ENCODE data around the gene IGSF9.

DNA sequence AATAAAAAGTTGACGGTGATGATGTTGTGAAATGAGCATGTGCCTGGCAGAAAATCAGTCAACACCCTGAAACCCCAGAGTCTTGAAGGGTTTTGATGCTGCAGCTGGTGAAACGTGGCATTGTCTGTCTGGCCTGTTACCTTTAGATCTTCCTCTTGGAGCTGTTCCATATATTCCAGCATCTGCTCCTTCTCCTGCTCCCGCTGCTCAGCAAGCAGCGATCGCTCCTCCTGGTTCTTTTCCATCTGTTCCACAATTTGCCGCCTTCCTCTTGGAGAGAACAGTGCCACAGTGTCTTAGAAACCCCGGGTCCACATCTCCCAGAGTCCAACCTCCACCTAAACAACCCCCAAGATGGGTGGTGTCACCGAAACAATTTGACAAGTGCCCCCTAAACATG is 61.1 kb downstream of the IGSF9 start:
- TF ChIP-seq EZH2 (IDR thresholded peaks at IDR 0.05) (no peak), POLR2AphosphoS5 (IDR thresholded peaks at IDR 0.05; ENCODE audit: borderline replicate concordance, low read depth, low read length) (no peak), FOXP2 (optimal IDR thresholded peaks at IDR 0.05; ENCODE audit: control extremely low read depth, extremely low read length, insufficient read depth) (no peak)
